NCI-H524 treated with DMSO at 0.1 percent for 48 hours (cell line): Measurements from ENCODE around the gene TSPEAR.

Experiments used
- DNase-seq: peaks from one replicate; lab custom pipeline; 2025; lab: John Stamatoyannopoulos, UW

Gene TSPEAR

DNA sequence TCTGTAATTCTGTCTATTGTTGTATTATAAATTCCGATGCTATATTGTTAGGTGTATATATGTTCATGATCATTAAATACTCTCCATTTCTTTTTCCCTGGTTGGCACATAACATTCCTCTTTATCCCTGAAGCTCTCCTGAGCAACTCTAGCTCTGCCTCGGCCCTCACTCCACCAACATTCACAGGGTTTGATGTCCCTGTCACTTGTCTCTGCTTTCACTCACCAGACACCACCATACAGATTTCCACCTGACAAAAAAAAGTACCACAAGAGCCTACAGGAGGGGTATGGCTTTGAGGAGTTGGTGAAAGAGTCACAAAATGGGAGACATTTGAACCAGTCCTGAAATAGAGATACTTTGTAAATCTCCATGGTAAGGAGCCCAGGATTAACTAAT lies 8.8 kb upstream of the TSPEAR start:
- DNase-seq: no peak

- DNase-seq: no peak
Observed at GRCh38 chr21:44718571-44718970, 7.2 kb upstream of the TSPEAR start.

- no peak for DNase-seq
Observed at GRCh38 chr21:44718093-44718492, 6.7 kb upstream of the TSPEAR start.

- DNase-seq: no peak
Observed at GRCh38 chr21:44716984-44717383, 5.6 kb upstream of the TSPEAR start.

GRCh38 chr21:44714905-44715304 lies 3.5 kb upstream of the TSPEAR start:
- no peak for DNase-seq

DNA sequence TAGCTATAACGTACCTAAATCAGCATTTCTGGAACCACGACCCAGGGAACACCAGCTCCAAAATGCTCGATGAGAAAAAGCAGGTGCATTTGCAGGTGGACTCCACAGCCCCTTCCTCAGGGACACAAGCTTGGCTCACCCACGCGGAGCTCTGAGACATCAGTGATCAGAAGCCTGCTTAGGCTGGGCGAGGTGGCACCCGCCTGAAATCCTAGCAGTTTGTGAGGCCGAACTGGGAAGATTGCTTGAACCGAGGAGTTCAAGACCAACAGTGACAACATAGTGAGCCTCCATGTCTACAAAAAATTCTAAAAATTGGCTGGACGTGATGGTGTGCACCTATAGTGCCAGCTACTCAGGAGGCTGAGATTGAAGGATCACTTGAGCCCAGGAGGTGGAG lies 2.5 kb upstream of the TSPEAR start:
- no peak for DNase-seq

GRCh38 chr21:44713130-44713529 lies 1.8 kb upstream of the TSPEAR start:
- DNase-seq: no peak

GRCh38 chr21:44712203-44713028 lies 1.0 kb upstream of the TSPEAR start:
- no peak for DNase-seq

DNA sequence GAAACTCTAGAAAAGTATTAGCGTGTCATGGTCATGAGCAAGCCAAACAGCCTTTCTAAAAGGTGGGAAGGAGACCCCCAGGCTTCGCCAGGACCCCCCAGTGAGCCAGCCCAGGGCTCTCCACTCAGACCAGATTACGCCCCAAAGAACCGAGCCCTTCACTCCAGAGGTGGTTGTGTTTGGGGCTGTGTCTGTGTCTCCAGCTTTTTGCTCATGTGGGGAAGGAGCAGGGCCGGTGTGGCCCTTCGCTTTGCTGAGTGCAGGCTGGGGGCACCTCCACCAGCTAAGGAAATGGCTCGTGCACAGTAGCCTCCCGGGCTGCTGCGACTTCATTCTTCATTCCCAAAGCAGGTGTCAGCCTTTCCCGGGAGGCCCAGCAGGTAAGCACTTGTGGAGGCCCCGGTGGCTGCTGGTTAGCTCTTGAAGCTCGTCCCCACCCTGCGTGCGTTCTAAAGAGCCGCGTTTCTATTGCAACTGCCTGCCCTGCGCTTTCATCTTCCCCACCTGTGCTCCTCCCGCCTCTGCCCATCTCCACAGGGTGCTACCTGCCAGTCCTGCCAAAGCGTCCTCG lies 531 bp downstream of the TSPEAR start:
- no peak for DNase-seq

DNA sequence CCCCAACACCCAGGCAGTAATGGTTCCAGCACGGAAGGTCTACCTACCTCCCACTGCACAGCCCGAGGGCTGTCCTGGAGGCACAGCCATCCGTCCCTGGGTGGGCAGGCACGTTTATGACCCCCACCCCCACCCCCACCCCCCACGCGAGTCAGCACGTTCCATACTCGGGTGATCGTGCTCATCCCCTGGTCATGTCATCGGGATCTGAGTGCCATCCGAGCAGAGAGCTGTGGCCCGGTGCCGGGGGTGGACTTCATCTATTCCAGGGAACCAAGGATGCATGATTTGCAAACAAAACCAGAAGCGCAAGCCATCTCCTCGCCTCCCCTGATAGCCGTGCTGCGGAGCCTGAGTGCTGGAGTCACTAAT lies 1.1 kb downstream of the TSPEAR start:
- no peak for DNase-seq

- DNase-seq: no peak
Observed at GRCh38 chr21:44709426-44710293, 1.7 kb downstream of the TSPEAR start.

DNA sequence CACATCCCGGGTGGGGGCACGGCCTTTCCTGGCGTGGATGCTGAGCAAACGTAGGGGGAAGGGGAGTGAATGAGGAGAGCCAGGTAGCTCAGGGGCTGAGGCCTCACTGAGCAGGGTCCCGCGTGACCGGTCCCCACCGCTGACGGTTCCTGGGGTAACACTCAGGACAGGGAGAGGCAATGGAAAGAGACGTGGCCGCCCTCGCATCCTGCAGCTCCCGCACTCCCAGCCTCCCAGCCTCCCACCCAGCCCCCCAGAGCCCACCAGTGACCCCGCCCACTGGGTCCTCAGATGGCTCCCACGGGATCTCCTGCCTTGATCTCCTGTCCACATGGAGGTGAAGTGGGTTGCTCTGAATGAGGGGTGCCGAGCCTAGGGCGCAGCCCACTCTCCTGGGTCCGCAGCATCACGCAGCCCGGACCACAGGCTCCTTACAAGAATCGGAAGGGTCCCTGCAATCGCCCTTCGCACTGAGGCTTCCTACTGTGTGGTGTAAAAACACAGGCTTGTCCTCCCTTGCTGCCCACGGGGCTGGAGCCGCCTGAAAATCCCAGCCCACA lies 2.4 kb downstream of the TSPEAR start:
- no peak for DNase-seq

DNA sequence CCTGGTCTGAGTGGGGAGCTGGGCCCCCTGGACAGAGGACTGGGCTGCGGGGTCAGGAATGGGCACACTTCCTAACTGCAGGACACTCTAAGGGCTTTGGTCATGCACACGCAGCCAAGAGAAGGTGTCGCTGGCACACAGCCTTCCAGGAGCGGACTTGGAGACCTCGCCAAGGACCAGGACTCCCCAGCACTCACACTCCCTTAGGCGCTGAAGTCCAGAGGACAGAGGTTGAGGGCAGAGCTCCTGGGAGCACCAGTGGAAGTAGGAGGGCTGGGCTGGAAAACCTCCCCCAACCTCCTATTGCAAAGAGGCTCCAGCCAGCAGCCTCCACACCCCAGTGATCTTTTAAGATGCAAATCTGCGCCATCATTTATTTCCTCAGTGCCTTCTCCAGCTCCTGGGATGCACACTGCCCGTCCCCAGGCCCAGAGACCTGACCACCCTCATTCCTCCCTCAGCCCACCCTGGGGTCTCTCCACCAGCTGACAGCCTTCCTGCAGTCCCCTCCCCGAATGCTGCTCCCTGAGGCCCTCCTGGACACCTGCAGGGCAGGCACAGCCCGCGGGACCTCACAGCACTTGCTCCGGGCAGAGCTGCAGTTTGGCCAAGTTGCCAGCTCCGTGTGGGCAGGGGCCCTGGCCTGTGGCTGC lies 3.0 kb downstream of the TSPEAR start:
- no peak for DNase-seq

GRCh38 chr21:44706706-44707581 lies 4.4 kb downstream of the TSPEAR start:
- DNase-seq: no peak

- DNase-seq: no peak
Observed at GRCh38 chr21:44706026-44706705, 5.2 kb downstream of the TSPEAR start.

- no peak for DNase-seq
Observed at GRCh38 chr21:44704636-44705001, 6.8 kb downstream of the TSPEAR start.

DNA sequence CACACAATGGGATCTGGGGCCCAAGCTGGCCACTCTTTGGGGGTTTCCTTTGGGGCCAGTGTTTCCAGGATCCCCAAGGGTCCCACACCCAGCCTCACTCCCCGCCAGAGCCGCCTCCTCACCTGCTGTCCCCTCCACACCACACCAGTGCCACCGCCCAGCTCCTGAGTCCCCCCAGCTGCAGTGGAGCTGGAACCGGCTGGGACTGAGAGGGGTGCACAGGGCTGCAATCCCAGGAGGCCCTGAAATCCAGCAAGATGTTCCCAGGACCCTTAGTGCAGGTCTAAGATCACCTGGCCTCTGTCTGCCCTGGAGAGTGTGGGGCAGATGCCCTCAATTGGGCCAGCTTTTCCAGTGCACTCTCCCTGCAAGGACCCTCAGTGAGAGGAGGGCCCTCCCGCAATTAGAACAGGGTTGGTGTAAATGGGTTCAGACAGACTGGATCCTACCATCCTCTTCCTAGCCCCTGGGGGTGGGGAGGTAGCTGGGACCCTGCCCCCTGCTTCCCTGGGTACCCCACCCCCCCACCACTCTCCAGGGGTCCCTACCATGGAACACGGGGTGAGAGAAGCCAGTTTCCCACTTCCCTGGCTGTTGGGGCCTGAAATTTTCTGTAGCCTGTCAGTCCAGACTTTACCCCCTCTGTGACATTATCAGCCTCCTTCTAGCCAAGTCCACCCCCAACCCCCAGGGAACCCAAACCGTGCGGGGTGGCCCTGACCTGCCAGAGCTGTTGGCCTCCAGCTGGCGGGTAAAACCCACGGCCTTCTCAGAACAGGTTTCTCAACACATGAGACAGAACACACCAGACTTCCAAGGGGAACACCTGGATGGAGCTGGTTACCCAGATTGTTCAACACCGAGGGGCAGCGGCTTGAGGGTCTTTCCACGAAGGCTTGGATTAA lies 7.4 kb downstream of the TSPEAR start:
- DNase-seq: no peak

DNA sequence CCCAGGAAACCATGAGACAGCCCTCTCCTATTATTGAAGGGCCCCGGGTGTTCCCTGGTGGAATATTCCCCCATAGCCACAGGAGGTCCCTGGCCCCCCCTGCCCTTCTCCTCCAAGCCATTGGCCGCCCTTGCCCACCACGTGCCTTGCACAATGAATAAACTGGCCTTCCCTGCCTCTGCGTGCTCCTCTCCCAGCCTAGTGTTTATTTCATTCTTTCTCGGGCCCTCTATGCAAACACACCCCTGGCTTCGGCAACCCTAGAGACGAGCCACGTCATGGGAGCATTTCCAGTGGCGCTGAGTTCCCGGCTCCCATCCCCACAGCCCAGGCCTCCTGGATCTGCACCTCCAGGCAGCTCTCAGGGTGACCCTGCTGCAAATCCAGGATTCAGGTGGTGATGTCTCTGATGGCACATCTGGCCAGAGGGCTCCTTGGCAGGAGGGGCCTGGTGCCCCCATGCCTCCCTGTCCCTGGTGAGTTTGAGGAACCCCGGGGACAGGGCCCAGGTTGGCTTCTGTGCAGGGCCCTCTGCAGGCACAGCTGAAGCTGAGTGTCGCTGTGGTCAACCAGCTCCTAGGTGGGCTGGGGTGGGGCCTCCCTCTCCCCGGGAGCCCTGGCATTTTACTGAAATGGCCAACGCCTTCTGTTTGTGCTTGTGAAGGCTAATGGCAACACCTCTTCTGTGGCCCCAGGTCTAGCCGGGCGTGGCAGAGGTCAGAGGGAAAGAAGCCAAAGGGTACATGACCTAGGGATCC lies 8.2 kb downstream of the TSPEAR start:
- no peak for DNase-seq
